NCI-H2029 (cell line): ENCODE measurements around the gene ANLN.
"Not testable (repeated sequence)": the region's sequence is repeated elsewhere in the genome, so short reads cannot be mapped to it uniquely, and the experiment has no call there.

Experiments used
- DNase-seq: peaks from one replicate; lab custom pipeline; 2025; lab: John Stamatoyannopoulos, UW

ANLN gene

DNA sequence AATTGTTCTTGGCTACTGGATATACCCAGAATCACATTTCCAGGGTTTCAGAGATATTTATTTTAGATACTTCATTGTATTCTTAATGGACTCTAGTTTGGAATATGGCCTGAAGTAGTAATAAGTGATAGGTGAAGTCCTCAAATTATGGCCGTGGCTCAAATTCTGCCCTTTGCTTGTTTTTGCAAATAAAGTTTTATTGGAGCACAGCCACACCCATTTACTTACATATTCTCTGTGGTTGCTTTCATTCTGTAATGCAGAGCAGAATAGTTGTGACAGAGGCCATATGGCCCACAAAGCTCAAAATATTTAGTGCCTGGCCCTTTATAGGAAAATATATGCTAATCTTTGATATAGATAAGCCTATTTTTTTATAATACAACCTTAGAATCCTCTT, 19.5 kb downstream of the ANLN start:
- DNase-seq: no peak

DNA sequence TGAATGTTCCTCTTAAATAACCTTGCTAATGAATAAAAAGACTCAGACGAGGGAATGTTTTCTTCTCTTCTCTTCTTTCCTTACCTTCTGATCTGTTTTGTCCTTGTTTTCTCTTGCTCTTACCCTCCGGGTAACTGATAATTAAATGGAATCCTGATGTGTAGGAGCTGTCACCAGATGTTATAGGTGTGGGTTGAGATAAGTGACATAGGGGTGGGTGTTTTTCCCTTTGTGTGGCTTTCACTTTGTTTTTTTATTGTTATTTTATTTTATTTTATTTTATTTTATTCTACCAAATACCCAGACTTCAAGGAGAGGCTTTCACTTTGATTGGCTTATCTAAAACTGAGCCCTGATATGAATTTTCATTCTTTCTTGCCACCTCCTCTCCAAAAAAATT, 25.5 kb downstream of the ANLN start:
- no peak for DNase-seq

DNA sequence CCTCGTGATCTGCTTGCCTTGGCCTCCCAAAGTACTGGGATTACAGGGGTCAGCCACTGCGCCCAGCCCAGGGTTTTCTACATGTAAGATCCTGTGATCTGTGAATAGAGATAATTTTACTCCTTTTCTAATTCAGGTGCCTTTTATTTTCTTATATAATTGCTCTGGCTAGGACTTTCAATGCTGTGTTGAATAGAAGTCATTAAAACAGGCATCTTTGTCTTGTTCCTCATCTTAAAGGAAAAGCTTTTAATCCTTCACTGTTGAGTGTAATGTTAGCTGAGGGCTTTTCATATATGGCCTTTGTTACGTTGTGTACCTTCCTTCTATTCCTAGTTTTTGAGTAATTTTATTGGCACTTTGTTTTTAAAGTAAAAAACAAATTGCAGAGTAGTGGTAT, 26.6 kb downstream of the ANLN start:
- DNase-seq: no peak

DNA sequence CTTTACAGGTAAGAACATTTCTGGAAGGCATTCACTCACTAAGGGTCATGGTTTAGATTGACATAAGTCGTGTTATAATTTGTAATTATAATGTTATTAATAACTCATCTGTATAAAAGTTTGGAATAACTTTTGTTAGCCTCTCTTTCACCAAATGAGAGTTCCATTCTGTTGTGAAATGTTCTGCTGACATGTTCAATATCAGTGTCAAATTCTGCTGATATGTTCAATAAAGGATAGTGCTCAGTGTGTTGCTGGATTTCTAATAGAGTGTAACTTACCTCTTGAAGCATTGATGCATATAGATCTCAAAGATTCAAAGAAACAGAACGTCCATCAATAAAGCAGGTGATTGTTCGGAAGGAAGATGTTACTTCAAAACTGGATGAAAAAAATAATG, 30.6 kb downstream of the ANLN start:
- no peak for DNase-seq

DNA sequence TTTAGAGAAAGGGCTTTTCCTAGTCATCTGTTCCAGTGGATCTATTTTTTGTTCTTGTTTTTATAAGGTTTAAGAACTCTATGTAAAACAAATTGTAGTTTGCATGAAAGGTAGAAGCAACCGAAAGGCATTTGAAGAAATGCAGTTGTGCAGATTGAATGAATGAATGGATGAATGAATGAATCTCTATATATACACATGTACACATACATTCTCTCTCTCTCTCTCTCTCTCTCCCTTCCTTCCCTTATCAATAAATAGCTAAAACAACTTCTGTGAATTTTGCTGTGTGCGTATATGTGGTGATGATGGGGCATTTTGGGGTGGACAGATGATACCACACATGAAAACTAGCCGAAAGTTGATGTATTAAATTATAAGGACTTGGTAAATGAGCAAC, 32.4 kb downstream of the ANLN start:
- DNase-seq: no peak

DNA sequence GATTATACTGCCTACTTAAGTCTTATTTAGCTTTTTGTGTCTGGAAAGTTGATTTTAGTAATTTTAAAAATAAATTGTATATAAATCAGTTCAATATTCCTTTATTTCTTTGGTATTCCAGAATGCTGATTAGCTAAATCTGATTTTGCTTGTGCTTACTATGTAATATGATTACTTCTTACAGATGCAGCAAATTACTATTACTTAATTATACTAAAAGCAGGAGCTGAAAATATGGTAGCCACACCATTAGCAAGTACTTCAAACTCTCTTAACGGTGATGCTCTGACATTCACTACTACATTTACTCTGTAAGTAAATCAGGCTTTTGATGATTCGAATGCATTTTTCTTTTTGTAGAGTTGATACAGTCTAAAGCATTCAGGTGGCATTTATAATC, 34.0 kb downstream of the ANLN start:
- no peak for DNase-seq

DNA sequence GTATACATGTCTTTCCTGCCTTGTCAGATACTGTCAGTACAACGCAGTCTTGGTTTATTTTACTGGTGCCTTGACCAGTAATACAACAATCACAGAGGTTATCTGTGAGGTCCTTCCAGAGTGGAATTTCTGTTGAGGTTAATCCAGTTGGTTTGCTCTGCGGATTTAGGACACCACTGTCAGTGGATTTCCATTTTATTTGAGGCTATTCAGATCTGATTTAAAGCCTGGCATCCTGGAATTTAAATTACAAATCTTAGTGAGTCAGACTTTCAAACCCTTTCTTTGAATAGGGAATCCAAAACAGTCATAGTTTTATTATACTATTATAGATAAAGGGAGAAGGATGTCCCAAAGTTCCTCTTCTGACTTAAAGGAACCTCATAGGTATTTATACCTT, 40.5 kb downstream of the ANLN start:
- no peak for DNase-seq

DNA sequence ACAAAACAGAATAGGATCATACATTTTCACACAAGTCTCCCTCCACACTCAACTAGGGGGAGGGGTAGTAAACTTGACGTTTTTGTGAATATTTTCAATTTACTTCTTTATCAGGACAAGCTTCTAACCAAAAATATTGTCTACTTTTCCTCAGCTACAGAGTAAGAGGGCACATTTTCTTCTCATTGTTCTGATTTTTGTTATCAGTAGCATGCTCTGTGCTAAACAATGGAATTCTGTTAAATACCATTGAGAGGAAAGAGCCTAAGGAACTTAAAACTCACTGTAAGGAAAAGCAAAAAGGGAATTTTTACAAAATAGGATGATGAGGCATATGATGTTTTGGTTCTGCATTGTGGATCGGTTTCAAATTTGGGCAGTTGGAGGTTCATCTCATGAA, 41.2 kb downstream of the ANLN start:
- DNase-seq: no peak

DNA sequence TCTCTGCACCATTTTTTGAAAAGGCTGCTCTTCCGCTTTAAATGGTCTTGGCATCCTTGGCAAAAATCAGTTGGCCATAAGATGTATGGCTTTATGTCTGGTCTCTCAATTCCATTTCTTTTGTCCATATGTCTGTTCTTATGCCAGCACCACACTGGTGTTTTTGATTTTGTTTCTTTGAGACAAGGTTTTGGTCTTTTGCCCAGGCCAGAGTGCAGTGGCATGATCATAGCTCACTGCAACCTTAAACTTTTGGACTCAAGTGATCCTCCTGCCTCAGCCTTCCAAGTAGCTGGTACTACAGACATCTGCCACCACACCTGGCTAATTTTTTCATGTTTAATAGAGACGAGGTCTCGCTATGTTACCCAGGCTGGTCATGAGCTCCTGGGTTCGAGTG, 48.5 kb downstream of the ANLN start:
- no peak for DNase-seq

DNA sequence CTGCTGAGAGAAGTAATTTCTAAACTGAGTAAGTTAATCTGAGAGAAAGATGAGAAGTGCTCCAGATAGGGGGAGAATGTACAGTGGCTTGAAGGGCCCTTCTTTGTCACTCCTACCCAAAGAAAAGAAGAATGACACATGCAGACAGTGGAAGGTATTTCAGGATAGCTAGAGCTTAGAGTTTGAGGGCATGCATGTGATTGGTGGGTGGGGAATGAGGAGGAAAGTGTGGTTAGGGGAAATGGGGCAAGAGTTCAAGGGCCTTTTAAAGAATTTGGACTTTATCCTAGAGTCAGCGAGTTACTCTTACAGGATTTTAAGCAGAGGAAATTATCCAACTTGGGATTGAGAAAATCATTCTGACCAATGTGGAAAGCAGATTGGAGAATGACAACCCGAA, 50.0 kb downstream of the ANLN start:
- DNase-seq: no peak

DNA sequence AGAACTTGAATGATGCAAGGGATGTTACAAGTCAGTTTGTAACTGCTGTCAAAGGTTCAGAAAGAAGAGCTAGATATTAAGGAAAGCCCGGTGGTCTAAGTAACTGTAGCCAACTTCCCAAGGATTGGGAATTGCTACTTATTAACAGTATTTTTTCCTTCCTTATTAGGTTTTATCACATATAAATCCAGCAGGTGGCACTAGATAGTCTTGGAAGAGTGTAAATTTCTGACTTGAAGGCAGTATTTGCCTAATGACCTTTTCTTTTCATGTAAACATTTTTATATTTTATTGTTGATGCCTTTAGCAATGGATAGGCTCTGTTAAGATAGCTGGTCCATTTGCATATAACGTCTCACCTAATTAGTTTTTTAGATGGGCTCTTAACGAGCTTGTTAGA, 51.2 kb downstream of the ANLN start:
- peak; percentile 8 for DNase-seq

DNA sequence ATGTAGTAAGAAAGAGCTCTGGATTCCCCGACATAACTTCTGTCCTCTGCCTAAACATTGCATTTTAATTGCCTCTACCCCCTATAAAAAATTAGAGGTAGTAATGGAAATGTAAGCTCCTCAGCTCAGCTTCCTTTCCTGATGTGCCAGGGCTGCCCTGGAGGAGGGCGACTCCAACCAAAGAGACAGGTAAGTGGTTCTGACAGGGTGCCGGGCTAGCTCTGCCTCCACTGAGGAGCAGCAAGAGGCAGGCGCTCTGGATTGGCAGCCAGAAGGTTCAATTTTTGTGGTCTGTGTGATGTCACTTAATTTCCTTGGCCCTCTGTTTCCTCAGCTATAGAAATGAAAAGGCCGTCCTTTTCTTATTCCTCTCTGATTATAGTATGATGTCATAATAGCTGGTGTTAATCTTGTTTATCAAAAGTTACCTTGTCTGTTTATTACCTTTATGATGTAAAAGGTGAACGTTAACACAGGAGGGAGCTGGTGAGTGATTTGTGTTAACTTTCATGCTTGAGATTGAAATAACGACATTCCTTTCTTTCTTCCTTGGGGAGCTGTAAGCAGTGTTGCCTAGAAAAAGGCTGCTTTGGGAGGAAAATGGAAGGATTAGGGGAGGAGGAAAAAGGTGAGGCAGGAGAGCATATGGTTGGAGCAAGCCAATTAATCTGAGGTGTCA, 51.8 kb downstream of the ANLN start:
- DNase-seq: no peak

DNA sequence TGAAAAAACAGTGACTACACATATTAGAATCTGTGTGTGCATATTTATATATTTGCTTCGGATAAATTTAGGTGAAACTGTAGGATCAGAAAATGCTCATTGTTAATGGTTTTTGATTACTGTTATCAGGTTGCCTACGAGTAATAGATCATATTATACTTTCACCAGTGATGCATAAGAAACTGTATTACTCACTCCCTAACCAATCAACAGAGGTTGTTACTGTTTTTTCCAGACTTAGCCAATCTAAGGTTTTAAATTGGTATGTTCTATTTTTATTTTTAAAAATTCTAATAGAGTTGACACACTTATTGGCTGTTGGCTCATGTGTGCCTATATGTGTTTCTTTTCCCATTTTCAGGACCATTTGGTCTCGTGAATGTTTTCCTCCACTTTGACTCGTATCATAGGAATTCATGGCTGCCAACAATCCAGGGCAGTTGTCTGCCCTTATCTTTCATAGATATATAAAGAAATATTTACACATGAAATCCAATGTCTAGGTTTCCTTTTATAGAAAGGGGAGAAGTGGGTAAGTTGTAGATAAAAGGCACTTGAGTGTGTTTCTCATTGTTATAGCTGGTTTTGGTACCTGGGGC, 59.2 kb downstream of the ANLN start:
- peak; percentile 24 for DNase-seq

DNA sequence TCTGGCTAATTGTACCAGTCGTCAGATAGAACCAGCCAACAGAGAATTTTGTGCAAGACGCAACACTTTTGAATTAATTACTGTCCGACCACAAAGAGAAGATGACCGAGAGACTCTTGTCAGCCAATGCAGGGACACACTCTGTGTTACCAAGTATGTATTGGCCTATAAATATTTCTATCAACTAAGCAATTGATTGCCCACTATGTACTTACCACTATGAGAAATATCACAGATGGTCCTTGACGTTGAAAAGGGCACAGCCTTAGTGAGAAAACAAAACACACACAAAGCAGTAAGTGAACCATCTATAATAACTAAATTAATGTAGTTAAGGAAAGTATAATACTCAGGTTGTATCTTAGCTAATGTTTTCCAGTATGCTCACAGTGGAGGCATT, 60.0 kb downstream of the ANLN start:
- DNase-seq: no peak

DNA sequence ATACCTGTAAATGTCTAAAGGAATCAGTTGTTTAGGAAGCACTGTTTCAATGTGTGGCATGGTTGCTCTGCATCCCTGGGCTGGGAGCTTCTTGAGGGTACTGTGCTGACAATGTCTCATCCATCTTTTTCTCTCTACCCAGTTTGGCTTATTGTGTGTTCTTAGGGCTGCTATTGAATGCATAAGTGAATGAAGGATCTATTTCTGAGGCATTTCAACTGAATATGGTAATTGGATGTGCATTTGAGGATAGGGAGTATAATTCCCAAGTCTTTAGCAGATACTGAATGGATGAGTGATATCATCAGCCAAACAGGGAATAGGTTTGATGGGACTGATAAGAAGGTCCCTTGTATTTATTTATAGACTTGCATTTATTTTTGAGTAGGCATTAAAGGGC, 64.1 kb downstream of the ANLN start:
- no peak for DNase-seq

DNA sequence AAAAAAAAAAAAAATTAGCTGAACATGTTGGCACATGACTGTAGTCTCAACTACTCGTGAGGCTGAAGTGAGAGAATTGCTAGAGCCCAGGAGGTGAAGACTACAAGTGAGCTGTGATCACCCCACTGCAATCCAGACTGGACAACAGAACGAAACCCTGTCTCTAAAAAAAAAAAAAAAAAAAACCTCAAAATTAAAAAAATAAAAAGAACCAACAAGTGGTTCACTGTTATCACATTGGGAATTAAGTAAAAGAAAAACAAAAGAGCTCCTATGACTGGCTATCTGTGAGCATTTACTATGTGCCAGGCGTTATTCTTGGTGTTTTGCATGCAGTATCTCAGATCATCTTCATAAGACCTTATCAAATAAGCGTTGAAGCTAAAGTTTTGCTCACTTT, 66.0 kb downstream of the ANLN start:
- no peak for DNase-seq

DNA sequence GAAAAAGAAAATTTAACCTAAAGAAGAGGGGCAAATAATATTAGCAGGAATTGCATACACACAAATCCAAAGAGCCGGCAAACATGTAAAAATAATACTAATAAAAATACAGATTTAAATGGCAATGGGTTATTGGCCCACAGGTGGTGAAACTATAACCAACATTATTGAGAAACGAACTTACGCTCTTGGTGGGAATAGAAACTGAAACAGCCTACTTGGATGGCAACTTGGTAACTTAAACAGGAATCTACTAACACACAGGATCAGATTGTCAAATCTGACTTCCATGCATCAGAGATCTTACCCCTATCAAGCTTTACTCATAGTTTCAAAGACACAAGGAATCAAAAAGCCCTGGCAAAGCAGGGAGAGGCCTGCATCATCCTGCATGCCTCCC, 66.5 kb downstream of the ANLN start:
- no peak for DNase-seq

DNA sequence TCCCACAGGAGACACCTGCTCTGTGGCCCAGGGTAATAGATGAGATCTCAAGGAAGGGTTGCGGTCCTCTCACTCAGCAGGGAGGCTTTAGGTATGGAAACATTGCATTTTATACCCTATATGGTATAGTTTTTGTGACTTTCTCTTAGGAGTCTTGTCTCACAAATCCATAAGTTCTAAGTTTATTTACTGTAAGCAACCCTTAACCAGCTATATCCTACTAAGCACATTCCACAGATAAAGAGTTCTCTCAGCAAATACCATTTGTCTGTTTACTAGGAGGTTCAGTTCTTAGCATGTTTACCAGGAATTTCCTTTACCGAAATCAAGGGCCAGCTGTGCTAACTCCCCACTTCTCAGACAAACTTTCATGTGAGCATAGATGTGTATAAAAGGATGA, 66.9 kb downstream of the ANLN start:
- DNase-seq: no peak

DNA sequence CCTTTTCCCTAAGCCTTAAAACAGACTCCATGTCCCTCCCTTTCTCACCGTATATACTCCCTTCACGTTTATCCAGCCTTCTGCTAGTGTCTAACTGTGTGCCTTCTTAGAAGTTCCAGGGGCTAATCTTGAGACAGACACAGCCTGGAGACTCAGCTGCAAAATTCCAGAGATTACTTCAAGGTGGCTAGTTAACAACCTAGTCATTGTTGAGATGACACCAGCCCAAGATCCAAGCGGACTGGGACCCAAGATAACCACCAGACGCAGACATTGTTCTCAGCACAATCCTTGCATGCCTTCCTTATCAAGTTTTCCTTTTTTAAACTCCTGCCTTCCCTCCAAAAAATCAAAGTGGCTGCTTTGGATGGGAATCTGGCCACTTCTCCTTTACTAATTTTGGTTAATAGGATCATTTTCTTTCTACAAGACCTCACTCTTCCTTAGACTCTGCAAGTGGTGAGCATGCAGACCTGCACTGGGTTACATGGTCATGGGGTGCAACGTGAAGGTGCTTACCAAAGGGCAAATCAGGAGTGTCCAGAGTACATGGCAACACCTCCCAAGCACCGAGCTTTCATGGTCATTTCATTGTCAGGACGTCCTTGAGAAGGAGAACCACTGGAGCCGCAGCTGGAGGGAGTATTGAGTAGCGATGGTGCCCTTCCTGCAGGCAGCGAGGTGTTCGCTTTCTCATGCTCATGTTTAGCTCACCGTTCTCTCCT, 69.7 kb downstream of the ANLN start:
- DNase-seq: no peak

DNA sequence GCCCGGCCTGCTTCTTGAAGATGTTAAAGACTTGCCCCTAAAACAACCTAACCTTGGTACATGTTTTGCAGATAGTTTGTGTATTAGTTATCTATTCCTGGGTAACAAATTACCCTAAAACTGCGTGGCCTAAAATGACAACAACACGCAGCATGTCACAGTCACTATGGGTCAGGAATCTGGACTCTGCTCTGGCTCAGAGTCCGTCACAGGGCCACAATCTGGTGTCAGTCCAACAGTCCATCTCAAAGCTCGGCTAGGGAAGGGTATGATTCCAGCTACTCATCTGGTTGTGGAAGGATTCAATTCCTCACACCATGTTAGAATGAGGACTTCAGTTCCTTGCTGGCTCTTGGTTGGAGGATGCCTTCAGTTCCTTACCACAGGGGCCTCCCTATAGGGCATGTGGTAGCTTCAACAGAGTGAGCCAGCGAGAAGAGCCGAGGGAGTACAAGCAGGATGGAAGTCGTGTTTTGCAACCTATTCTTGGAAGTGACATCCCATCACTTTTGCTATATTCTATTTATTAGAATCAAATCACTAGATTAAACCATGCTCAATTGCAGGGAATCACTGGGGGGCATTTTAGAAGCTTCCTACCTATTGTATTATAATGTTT, 71.3 kb downstream of the ANLN start:
- no peak for DNase-seq

DNA sequence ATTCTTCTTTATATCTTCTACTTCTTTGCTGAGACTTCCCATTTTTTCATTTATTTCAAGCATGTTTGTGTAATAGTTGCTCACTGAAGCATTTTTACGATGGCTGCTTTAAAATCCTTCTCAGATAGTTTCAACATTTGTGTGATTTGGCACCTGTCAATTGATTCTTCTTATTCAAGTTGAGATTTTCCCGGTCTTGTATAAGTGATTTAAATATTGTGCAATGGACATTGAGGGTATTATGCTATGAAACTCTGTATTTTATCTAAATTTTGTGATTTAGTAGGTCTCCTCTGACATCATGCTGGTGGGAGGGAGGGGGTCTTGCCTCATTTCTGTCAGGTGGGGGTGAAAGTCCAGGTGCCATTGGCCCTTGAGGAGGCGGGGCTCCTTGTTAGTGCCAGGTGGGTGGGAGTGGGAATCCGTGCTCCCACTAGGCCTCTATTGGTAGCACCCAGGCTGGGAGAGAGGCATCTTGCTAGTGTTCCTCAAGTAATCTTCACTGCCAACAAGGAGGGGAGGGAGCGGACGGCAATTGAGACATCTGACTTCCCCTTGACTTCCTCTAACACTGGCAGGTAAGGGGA, 73.0 kb downstream of the ANLN start:
- no peak for DNase-seq

DNA sequence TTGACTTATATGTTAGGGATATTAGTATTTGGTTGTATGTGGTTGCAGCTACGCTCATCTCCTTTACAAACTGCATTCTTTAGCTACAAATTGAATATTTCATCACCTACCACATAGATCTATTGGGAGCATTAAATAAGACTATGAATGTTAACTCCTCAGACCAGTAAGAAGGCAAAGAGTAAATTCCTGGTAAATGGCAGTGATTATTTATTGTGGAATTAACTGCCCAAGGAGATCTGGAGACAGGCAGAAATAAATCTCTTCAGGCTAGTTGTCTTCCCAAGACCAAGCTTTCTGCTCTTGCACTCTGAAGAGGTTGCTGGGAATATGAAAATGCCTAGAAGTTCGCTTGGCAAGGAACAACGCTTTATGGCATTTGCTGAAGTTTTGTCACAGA, 74.6 kb downstream of the ANLN start:
- no peak for DNase-seq

DNA sequence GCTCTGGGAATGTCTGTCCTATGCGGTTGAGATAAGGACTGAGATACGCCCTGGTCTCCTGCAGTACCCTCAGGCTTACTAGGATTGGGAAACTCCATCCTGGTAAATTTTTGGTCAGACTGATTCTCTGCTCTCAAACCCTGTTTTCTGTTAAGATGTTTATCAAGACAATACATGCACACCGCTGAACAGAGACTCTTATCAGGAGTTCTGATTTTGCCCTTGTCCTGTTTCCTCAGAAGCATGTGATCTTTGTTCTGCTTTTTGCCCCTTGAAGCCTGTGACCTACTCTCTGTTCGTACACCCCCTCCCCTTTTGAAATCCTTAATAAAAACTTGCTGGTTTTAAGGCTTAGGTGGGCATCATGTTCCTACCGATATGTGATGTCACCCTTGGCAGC, 76.3 kb downstream of the ANLN start:
- not testable (repeated sequence) for DNase-seq
